ENCODE results near the gene CCDC7. TPM values are rescaled to one million over a fixed set of nuclear protein-coding genes. Genes with fewer than 3 reads are reported as not detected.
"Not testable (repeated sequence)": the region's sequence is repeated elsewhere in the genome, so short reads cannot be mapped to it uniquely, and the experiment has no call there.

The CCDC7 gene
- total RNA-seq, 1 experiment from 2014 or later = 21.7 TPM

DNA sequence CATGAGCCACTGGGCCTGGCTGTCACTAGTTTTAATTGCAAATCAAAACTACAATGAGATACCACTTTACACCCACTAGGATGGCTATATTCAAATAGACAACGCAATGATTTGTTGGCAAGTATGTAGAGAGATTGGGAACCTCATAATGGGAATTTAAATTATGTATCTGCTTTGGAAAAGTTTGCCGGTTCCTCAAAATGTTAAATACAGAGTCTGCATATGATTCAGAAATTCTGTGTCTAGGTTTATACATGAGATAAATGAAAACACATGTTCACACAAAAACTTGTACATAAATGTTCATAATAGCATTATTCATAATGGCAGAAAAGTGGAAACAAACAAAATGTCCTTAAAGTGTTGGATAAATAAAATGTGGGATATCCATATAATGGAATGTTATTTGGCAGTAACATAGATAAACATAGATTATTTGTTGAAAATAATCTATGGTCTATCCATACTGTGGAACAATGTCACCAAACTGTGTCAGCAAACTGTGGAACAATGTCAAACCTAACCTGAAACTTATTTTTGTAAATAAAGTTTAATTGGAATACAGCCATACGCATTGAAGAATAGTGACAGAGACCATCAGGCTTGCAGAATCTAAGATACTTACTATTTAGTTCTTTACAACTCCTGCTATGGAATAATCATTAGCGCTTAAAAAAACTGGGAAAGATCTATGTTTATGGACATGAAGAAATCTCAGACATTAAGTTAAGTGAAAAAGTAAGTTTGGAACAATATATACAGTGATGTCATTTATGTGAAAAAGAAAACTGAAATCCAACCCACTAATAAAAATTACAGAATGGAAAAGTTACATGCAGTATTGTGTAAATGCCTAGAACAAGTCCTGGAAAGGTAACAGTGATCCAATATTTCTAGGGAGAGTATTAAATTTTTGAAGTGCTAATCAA is 70.9 kb downstream of the CCDC7 start:
- no peak for DNase-seq (ENCODE audit: low read depth)
- in situ Hi-C loops (cut with HindIII; ENCODE audit: low pct_unique_long_range_greater_than_20kb, low sequenced_read_pairs) = no loop called here

DNA sequence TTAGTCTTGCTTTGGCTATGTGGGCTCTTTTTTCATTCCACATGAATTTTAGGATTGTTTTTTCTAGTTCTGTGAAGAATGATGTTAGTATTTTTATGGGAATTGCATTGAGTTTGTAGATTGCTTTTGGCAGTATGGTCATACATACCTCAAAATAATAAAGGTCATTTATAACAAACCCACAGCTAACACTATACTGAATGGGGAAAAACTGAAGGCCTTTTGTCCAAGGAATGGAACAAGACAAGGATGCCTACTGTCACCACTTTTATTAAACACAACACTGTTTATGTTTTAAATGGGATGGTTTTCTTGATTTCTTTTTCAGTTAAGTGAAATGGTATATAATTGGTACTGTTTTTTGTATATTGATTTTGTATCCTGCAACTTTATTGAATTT is 84.3 kb downstream of the CCDC7 start:
- in situ Hi-C loops (cut with HindIII; ENCODE audit: low pct_unique_long_range_greater_than_20kb, low sequenced_read_pairs) = no loop called here
- DNase-seq (ENCODE audit: low read depth) = no peak

DNA sequence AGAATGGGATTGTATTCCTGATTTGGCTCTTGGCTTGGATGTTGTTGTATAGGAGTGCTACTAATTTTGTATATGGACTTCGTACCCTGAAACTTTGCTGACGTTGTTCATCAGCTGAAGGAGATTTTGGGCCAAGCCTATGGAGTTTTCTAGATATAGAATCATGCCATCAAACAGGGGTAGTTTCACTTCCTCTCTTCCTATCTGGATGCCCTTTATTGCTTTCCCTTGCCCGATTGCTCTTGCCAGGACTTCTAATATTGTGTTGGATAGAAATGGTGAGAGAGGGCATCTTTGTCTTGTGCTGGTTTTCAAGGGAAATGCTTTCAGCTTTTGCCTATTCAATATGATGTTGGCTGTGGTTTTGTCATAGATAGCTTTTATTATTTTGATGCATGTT is 92.3 kb downstream of the CCDC7 start:
- in situ Hi-C loops (cut with HindIII; ENCODE audit: low pct_unique_long_range_greater_than_20kb, low sequenced_read_pairs) = no loop called here
- no peak for DNase-seq (ENCODE audit: low read depth)

DNA sequence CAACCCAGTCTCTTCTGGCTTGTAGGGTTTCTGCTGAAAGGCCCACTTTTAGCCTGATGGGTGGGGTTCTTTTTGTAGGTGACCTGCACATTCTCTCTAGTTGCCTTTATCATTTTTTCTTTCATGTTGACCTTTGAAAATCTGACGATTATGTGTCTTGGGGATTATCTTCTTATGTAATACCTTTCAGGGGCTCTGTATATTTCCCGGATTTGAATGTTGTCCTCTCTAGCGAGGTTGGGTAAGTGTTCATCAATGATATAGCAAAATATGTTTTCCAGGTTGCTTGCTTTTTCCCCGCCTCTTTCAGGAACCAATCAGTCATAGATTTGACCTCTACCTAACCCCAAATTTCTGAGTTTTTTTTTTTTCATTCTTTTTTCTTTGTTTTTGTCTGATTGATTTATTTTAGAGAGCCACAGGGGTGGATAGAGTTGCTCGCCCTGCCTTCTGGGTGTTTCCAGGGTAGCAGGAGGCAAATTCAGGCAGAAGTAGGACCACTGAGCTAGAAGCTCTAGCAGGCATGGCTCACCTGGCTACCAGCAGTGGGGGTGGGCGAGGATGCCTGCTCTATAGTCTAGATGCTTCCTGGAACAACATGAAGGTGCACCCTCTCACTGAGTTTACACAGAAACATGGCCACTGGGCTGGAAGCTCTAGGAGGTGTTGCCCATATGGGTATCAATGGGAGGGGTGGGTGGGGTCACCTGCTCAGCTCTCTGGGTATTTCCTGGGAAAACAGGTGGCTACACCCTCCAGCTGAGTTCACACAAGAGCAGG is 94.9 kb downstream of the CCDC7 start:
- in situ Hi-C loops (cut with HindIII; ENCODE audit: low pct_unique_long_range_greater_than_20kb, low sequenced_read_pairs) = no loop called here
- no peak for DNase-seq (ENCODE audit: low read depth)

DNA sequence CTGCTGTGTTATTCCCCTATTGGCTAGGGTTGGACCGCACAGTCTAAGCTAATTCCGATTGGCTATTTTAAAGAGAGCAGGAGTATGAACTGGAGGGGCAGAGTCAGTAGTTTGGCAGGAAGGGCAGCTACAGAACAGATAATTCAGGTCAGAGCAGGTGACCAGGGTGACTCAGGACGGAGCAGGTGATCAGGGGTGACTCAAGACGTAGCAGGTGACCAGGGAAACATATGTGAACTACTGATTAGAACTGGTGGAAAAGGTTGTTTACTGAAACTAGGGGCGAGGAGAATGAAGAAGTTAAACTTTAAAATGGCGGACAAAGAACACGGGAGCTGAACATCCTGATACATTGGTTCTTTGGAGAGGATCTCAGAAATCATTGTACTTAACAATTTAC is 102.3 kb downstream of the CCDC7 start:
- in situ Hi-C loops (cut with HindIII; ENCODE audit: low pct_unique_long_range_greater_than_20kb, low sequenced_read_pairs) = no loop called here
- no peak for DNase-seq (ENCODE audit: low read depth)

DNA sequence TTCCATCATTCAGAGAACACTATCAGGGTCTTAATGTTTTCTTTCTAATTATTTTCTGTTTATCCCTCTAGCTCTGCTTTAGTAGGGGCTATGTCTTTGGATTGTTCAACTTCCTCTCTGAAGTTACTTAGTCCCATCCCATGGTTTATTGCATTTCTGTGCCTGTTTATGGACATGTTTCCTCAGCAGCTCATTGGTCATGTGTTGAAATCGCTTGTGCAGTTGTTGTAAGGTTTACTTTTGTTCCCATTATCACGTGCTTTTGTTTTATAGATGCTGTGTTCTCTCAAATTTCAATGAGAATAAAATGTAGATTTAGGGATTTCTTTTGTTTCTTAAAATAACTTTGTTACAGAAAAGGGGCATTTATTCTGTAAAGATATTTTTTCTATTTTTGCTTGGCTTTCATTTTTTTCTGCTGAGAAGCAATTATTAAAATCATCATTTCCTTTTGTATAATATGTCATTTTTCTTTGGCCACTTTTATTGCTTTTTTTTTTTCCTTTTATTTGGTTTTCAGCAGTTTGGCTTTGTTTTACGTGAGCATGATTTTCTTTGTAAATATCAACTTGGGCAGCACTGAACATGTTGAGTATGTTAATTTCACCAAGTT is 110.9 kb downstream of the CCDC7 start:
- in situ Hi-C loops (cut with HindIII; ENCODE audit: low pct_unique_long_range_greater_than_20kb, low sequenced_read_pairs) = no loop called here
- no peak for DNase-seq (ENCODE audit: low read depth)

DNA sequence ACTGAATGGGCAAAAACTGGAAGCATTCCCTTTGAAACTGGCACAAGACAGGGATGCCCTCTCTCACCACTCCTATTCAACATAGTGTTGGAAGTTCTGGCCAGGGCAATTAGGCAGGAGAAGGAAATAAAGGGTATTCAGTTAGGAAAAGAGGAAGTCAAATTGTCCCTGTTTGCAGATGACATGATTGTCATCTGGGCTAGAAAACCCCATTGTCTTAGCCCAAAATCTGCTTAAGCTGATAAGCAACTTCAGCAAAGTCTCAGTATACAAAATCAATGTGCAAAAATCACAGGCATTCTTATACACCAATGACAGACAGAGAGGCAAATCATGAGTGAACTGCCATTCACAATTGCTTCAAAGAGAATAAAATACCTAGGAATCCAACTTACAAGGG is 116.8 kb downstream of the CCDC7 start:
- in situ Hi-C loops (cut with HindIII; ENCODE audit: low pct_unique_long_range_greater_than_20kb, low sequenced_read_pairs) = not testable (repeated sequence)

DNA sequence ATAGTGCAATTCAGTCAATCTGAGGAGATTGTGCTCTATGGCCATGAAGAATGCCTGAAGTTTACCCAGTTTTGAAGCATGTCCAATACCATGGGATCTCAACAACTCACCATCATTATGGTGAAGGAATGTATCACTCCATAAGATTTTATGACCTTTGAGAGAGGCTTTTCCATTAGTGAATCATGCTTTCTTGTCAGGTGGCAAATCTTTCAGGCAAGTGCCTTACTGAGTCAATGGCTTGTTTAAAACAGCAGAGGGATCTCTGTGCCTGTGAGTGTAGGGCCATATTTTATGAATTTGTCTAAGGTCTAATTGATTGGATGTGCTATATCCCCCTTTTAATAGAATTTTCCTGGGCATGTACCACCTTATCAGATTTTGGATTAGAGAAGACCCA is 131.5 kb downstream of the CCDC7 start:
- DNase-seq (ENCODE audit: low read depth) = no peak
- in situ Hi-C loops (cut with HindIII; ENCODE audit: low pct_unique_long_range_greater_than_20kb, low sequenced_read_pairs) = no loop called here

More for the DNA sequence above, 116.8 kb downstream of the CCDC7 start:
- DNase-seq (ENCODE audit: low read depth) = not testable (repeated sequence)

DNA sequence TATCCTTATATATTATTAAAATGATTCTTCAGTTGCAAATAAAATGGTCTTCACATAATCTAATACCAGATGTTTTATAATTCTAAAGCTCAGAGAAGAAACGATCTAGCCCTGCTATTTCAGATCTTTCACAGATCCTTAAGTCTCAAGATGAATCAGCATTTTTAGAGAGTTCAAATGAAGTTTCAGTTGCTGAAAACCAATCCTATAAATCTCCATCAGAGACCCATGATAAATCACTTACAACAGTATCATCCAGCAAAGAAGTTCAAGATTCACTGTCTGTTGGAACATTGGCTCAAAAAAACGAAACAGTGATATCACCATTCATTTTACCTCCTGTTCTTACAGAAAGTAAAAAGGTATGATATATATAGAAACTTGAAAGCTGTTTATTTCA is 137.0 kb downstream of the CCDC7 start:
- DNase-seq (ENCODE audit: low read depth) = no peak
- in situ Hi-C loops (cut with HindIII; ENCODE audit: low pct_unique_long_range_greater_than_20kb, low sequenced_read_pairs) = no loop called here

DNA sequence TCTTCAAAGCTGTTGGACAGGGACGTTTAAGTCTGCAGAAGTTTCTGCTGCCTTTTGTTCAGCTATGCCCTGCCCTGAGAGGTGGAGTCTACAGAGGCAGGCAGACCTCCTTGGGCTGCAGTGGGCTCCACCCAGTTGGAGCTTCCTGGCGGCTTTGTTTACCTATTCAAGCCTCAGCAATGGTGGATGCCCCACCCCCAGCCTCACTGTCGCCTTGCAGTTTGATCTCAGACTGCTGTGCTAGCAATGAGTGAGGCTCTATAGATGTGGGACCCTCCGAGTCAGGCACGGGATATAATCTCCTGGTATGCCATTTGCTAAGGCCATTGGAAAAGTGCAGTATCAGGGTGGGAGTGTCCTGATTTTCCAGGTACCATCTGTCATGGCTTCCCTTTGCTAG is 152.1 kb downstream of the CCDC7 start:
- in situ Hi-C loops (cut with HindIII; ENCODE audit: low pct_unique_long_range_greater_than_20kb, low sequenced_read_pairs); DNase-seq (ENCODE audit: low read depth): not testable (repeated sequence)

DNA sequence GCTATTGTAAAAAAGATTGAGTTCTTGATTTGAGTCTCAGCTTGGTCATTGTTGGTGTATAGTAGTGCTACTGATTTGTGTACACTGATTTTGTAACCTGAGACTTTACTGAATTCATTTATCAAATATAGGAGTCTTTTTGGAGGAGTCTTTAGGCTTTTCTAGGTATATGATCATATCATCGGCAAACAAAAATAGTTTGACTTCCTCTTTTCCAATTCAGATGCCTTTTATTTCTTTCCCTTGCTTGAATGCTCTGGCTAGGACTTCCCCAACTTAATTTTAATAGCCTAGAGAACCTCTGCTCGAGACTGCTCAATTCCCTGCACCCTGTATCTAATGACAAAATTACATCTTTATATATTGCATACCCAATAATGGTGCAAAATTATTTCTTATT is 154.4 kb downstream of the CCDC7 start:
- DNase-seq (ENCODE audit: low read depth) = no peak
- in situ Hi-C loops (cut with HindIII; ENCODE audit: low pct_unique_long_range_greater_than_20kb, low sequenced_read_pairs) = no loop called here

DNA sequence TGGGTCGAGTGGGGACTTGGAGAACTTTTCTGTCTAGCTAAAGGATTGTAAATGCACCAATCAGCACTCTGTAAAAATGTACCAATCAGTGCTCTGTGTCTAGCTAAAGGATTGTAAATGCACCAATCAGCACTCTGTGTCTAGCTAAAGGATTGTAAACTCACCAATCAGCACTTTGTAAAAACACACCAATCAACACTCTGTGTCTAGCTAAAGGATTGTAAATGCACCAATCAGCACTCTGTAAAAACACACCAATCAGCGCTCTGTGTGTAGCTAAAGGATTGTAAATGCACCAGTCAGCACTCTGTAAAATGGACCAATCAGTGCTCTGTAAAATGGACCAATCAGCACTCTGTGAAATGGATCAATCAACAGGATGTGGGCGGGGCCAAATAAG is 155.6 kb downstream of the CCDC7 start:
- in situ Hi-C loops (cut with HindIII; ENCODE audit: low pct_unique_long_range_greater_than_20kb, low sequenced_read_pairs); DNase-seq (ENCODE audit: low read depth): not testable (repeated sequence)

DNA sequence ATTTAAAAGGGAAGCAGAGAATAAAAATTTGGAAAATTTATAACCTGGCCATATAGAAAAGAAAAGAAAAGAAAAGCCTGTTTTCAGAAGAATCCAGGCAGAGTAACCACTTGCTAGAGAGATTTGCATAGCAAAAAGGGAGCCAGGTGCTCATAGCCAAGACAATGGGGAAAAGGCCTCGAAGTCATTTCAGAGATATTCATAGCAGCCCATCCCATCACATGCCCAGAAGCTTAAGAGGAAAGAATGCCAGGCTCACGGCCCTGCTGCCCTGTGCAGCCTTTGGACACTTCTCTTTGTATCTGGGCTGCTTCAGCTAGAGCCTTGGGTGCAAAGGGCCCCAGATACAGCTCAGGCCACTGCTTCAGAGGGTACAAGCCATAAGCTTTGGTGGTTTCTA is 159.8 kb downstream of the CCDC7 start:
- in situ Hi-C loops (cut with HindIII; ENCODE audit: low pct_unique_long_range_greater_than_20kb, low sequenced_read_pairs) = no loop called here
- no peak for DNase-seq (ENCODE audit: low read depth)

DNA sequence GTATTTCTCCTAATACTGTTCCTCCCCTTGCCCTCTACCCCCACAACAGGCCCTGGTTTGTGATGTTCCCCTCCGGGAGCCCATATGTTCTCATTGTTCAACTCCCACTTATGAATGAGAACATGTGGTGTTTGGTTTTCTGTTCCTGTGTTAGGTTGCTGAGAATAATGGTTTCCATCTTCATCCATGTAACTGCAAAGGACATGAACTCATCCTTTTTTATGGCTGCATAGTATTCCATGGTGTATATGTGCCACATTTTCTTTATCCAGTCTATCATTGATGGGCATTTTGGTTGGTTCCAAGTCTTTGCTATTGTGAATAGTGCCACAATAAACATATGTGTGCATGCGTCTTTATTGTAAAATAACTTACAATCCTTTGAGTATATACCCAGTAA is 164.6 kb downstream of the CCDC7 start:
- DNase-seq (ENCODE audit: low read depth); in situ Hi-C loops (cut with HindIII; ENCODE audit: low pct_unique_long_range_greater_than_20kb, low sequenced_read_pairs): not testable (repeated sequence)

DNA sequence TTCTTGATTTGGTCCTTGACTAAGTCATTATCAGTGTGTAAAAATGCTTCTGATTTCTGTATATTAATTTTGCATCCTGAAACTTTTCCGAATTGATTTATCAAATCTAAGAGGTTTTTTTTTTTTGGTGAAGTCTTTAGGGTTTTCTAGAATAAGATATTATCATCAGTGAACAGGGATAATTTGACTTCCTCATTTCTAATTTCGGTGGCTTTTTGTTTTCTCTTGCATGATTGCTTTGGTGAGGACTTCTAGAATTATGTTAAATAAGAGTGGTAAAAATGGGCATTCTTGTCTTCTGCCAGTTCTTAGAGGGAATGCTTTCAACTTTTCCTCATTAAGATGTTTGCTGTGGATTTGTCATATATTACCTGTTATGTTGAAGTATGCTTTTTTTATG is 170.5 kb downstream of the CCDC7 start:
- in situ Hi-C loops (cut with HindIII; ENCODE audit: low pct_unique_long_range_greater_than_20kb, low sequenced_read_pairs) = no loop called here
- no peak for DNase-seq (ENCODE audit: low read depth)

DNA sequence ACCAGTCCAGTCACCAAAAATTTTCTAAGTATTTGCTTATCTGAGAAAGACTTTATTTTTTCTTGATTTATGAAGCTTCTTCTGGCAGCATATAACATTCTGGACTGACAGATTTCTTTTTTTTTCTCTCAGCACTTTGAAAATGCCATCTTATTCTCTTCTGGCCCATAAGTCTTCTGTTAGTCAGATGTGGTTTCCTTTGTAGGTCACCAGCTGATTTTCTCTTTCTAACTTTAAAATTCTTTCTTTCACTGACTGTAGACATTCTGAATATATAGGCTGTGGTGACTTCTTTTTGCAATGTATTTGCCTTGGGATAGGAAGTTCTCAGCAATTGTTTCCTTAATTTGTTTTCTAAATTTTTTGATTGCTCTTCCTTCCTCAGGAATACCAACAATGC is 172.5 kb downstream of the CCDC7 start:
- in situ Hi-C loops (cut with HindIII; ENCODE audit: low pct_unique_long_range_greater_than_20kb, low sequenced_read_pairs) = no loop called here
- DNase-seq (ENCODE audit: low read depth) = no peak

DNA sequence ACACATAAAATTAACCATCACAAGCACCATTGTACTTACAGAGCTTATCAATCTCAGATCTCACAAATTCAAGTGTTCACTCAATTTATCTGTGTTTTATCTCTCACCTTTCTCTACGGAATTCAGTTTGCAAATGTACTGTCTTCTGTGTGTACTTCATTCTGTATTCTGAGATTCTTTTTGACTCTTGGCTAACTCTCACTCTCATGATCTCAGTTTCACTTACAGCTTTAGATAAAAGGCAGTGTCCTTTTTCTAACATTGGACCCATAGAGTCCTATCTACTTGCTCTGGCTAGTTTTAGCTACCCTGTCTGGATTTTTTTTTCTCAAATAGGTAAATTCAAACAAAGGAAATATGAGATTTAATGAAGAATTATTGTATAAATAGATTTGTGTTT is 176.0 kb downstream of the CCDC7 start:
- in situ Hi-C loops (cut with HindIII; ENCODE audit: low pct_unique_long_range_greater_than_20kb, low sequenced_read_pairs) = no loop called here
- DNase-seq (ENCODE audit: low read depth) = no peak

DNA sequence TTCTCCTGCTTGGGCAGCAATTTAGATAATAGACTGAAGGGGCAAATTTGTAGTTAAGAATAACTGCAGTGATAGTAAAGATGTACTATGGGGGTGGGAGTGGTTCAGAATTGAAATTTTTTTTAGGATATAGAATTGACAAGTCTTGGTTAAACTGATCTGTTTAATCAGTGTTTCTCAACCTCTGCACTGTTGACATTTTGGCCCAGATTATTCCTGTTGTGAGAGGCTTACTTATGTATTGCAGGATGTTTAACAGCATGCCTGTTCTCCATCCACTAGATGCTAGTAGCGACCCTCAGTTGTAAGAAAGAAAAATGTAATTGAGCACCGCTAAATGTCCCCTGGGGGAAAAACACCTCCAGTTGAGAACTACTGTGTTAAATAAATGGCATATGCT is 176.5 kb downstream of the CCDC7 start:
- in situ Hi-C loops (cut with HindIII; ENCODE audit: low pct_unique_long_range_greater_than_20kb, low sequenced_read_pairs) = no loop called here
- DNase-seq (ENCODE audit: low read depth) = no peak

DNA sequence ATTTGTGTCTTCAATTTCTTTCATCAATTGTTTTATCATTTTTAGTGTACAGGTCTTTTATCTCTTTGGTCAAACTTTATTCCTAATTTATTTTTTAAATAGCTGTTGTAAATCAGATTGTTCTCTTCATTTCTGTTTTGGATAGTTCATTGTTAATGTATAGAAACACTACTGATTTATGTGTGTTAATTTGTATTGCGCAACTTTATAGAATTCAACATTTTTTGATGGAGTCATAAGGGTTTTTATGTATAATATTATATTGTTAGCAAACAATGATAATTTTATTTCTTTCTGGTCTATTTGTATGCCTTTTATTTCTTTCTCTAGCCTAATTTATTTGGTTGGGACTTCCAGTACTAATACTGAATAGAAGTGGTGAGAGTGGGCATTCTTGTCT is 181.2 kb downstream of the CCDC7 start:
- no peak for DNase-seq (ENCODE audit: low read depth)
- in situ Hi-C loops (cut with HindIII; ENCODE audit: low pct_unique_long_range_greater_than_20kb, low sequenced_read_pairs) = no loop called here

All from Caki2 (cell line).